Liver (tissue), 9 donors: ENCODE measurements around the gene PIP4K2C. TPM values are rescaled to one million over a fixed set of nuclear protein-coding genes. Genes with fewer than 3 reads are reported as not detected.

Experiments used
- DNase-seq: peaks from one replicate; pipeline ENCODE4 v3.0.0-alpha.2; 2017; ENCODE audit warnings: low spot score
- H3K27ac ChIP-seq, 2 donors: one replicate each; pipeline ENCODE4 v1.7.0; 2013; ENCODE audit warnings: inconsistent platforms in 2 of 2, low read length in 2 of 2, control low read depth in 1 of 2, low read depth in 1 of 2, mild to moderate bottlenecking in 1 of 2
- H3K27me3 ChIP-seq, 4 donors: one replicate each; pipeline versions ENCODE4 v1.6.1 to v1.7.0; 2013; ENCODE audit warnings: low read length in 3 of 4, inconsistent platforms in 1 of 4, mild to moderate bottlenecking in 1 of 4, moderate library complexity in 1 of 4; ENCODE audit not compliant: control insufficient read depth in 4 of 4, insufficient read depth in 4 of 4
- H3K36me3 ChIP-seq, 4 donors: one replicate each; pipeline versions ENCODE4 v1.6.1 to v1.7.0; 2013; ENCODE audit warnings: low read length in 3 of 4, mild to moderate bottlenecking in 3 of 4, low read depth in 1 of 4, moderate library complexity in 1 of 4; ENCODE audit not compliant: control insufficient read depth in 4 of 4, insufficient read depth in 3 of 4
- H3K4me1 ChIP-seq, 4 donors: one replicate each; pipeline versions ENCODE4 v1.6.1 to v1.7.0; 2013; ENCODE audit warnings: low read length in 3 of 4, mild to moderate bottlenecking in 3 of 4, moderate library complexity in 1 of 4; ENCODE audit not compliant: control insufficient read depth in 4 of 4, insufficient read depth in 4 of 4
- H3K4me3 ChIP-seq, 3 donors: one replicate each; pipeline versions ENCODE4 v1.6.1 to v1.7.0; 2013; ENCODE audit warnings: low read length in 3 of 3, control low read depth in 1 of 3, low read depth in 1 of 3, mild to moderate bottlenecking in 1 of 3
- H3K9ac ChIP-seq, 2 donors: one replicate each; pipeline ENCODE4 v1.7.0; 2013; ENCODE audit warnings: low read length in 2 of 2, mild to moderate bottlenecking in 2 of 2, moderate library complexity in 2 of 2, control low read depth in 1 of 2, low read depth in 1 of 2
- H3K9me3 ChIP-seq, 4 donors: one replicate each; pipeline versions ENCODE4 v1.6.1 to v1.7.0; 2013; ENCODE audit warnings: low read length in 3 of 4; ENCODE audit not compliant: control insufficient read depth in 4 of 4
- ATF3 ChIP-seq: IDR thresholded peaks from 2 replicates; pipeline ENCODE4 v1.6.1; 2016; ENCODE audit warnings: antibody characterized with exemption
- CTCF ChIP-seq: fragments of 150-350 bp; IDR thresholded peaks from 2 replicates; pipeline ENCODE4 v1.5.1; 2017; ENCODE audit warnings: improper control_type of control experiment, low read depth, low read length; ENCODE audit not compliant: missing input control
- EGR1 ChIP-seq, 2 donors: IDR thresholded peaks; 2 replicates each; pipeline ENCODE4 v1.6.1; 2016 to 2018; ENCODE audit warnings: antibody characterized with exemption in 2 of 2, low read depth in 2 of 2
- FOXA1 ChIP-seq: IDR thresholded peaks from 2 replicates; pipeline ENCODE4 v1.6.1; 2016; ENCODE audit warnings: antibody characterized with exemption
- FOXA2 ChIP-seq: IDR thresholded peaks from 2 replicates; pipeline ENCODE4 v1.6.1; 2016; ENCODE audit warnings: antibody characterized with exemption
- GABPA ChIP-seq, 2 donors: IDR thresholded peaks in 1 of 2; conservative IDR thresholded peaks in 1 of 2; 2 replicates each; pipeline ENCODE4 v1.6.1; 2016; ENCODE audit warnings: antibody characterized with exemption in 2 of 2, mild to moderate bottlenecking in 1 of 2, moderate library complexity in 1 of 2
- HNF4A ChIP-seq, 2 donors: conservative IDR thresholded peaks; 2 replicates each; pipeline ENCODE4 v1.6.1; 2016; ENCODE audit warnings: antibody characterized with exemption in 2 of 2, mild to moderate bottlenecking in 2 of 2
- HNF4G ChIP-seq: IDR thresholded peaks from 2 replicates; pipeline ENCODE4 v1.6.1; 2016; ENCODE audit warnings: antibody characterized with exemption
- JUND ChIP-seq, 2 donors: IDR thresholded peaks; 2 replicates each; pipeline ENCODE4 v1.6.1; 2016; ENCODE audit warnings: antibody characterized with exemption in 2 of 2
- MAX ChIP-seq: IDR thresholded peaks from 2 replicates; pipeline ENCODE4 v1.6.1; 2016; ENCODE audit warnings: antibody characterized with exemption
- NR2F2 ChIP-seq: IDR thresholded peaks from 2 replicates; pipeline ENCODE4 v1.6.1; 2016; ENCODE audit warnings: antibody characterized with exemption
- RAD21 ChIP-seq, 2 donors: IDR thresholded peaks; 2 replicates each; pipeline ENCODE4 v1.6.1; 2016; ENCODE audit warnings: antibody characterized with exemption in 2 of 2, mild to moderate bottlenecking in 2 of 2
- REST ChIP-seq: IDR thresholded peaks from 2 replicates; pipeline ENCODE4 v1.6.1; 2016; ENCODE audit warnings: antibody characterized with exemption, mild to moderate bottlenecking
- RXRA ChIP-seq, 2 donors: IDR thresholded peaks; 2 replicates each; pipeline ENCODE4 v1.6.1; 2017 to 2018; ENCODE audit warnings: antibody characterized with exemption in 2 of 2, mild to moderate bottlenecking in 1 of 2
- SP1 ChIP-seq: IDR thresholded peaks from 2 replicates; pipeline ENCODE4 v1.6.1; 2018; ENCODE audit warnings: antibody characterized with exemption, mild to moderate bottlenecking
- TAF1 ChIP-seq: conservative IDR thresholded peaks from 2 replicates; pipeline ENCODE4 v1.6.1; 2016; ENCODE audit warnings: antibody characterized with exemption, mild to moderate bottlenecking
- YY1 ChIP-seq: IDR thresholded peaks from 2 replicates; pipeline ENCODE4 v1.6.1; 2016; ENCODE audit warnings: antibody characterized with exemption, mild to moderate bottlenecking
- ZBTB33 ChIP-seq: IDR thresholded peaks from 2 replicates; pipeline ENCODE4 v1.6.1; 2016; ENCODE audit warnings: antibody characterized with exemption
- WGBS: extraction: QIAGEN DNeasy Blood & Tissue Kit; methylation state at CpG from one replicate; pipeline ENCODE4 v1.1.7; 2013; 5-methylcytosine and 5-hydroxymethylcytosine counted together
- polyA plus RNA-seq, 2 donors: library from polyadenylated mRNA; stranded (reverse) in 1 of 2; unstranded in 1 of 2; fragments of 200-250 nt in 1 of 2; fragments of >200 nt in 1 of 2; fragmentation: Nextera tagmentation in 1 of 2; extraction: Ambion mirVana in 1 of 2; gene quantifications; one replicate each; pipeline versions ENCODE4 v1.2.1 to v1.2.3, GENCODE V29; 2013 to 2015
- total RNA-seq, 2 donors: library from RNA; depleted of rRNA; stranded (reverse); fragments of >200 nt; gene quantifications; one replicate each; pipeline ENCODE4 v1.2.3, GENCODE V29; 2014
- donor health status: healthy.
- donor health status: healthy.
- donor health status: healthy.
- donor health status: healthy.
- donor health status: healthy.

The PIP4K2C gene
- total and polyA plus RNA-seq, 4 donors = 6.5 to 11.9 (median 9.4) TPM

GRCh38 chr12:57614178-57614947 lies 23.4 kb downstream of the PIP4K2C start:
- H3K27ac ChIP-seq = no peak overlapping the region
- TF ChIP-seq HNF4A (conservative IDR thresholded peaks at IDR 0.05) (no peak), ZBTB33 (no peak), MAX (no peak), RXRA (IDR thresholded peaks at IDR 0.05) (no peak), YY1 (no peak), SP1 (no peak), GABPA (IDR thresholded peaks at IDR 0.05 in 1 of 2, conservative IDR thresholded peaks at IDR 0.05 in 1 of 2) (no peak), JUND (IDR thresholded peaks at IDR 0.05) (no peak), EGR1 (IDR thresholded peaks at IDR 0.05; ENCODE audit: low read depth in 2 of 2) (no peak), FOXA1 (no peak), NR2F2 (no peak), RAD21 (IDR thresholded peaks at IDR 0.05) (no peak), ATF3 (no peak), TAF1 (no peak), FOXA2 (no peak), CTCF (no peak), HNF4G (no peak), REST (no peak)
- H3K27me3 ChIP-seq = peaks cover 0 to 10% (median 5%) of the 10 kb centered on the region in 4 donors
- 47% methylated on average over 14 of the region's 14 CpGs for WGBS
- H3K9ac ChIP-seq = no peak overlapping the region
- H3K9me3 ChIP-seq = no peaks in the 10 kb centered on the region
- no peak overlapping the region for H3K4me3 ChIP-seq
- DNase-seq = no peak
- H3K36me3 ChIP-seq = no peaks in the 10 kb centered on the region
- H3K4me1 ChIP-seq = peaks cover 0 to 14% (median 11%) of the 10 kb centered on the region in 4 donors
